VCaP (cell line): Measurements from ENCODE around the gene PLAC8.

Experiments
- H3K27ac ChIP-seq: fragments of 450-650 bp; 2 replicates; pipeline ENCODE4 v1.5.1; 2017
- TF ChIP-seq, protein P1 (sequence below): fragments of 450-650 bp; conservative IDR thresholded peaks from 2 replicates; pipeline ENCODE4 v1.5.1; 2017; ENCODE audit warnings: mild to moderate bottlenecking, moderate library complexity

PLAC8 gene

DNA sequence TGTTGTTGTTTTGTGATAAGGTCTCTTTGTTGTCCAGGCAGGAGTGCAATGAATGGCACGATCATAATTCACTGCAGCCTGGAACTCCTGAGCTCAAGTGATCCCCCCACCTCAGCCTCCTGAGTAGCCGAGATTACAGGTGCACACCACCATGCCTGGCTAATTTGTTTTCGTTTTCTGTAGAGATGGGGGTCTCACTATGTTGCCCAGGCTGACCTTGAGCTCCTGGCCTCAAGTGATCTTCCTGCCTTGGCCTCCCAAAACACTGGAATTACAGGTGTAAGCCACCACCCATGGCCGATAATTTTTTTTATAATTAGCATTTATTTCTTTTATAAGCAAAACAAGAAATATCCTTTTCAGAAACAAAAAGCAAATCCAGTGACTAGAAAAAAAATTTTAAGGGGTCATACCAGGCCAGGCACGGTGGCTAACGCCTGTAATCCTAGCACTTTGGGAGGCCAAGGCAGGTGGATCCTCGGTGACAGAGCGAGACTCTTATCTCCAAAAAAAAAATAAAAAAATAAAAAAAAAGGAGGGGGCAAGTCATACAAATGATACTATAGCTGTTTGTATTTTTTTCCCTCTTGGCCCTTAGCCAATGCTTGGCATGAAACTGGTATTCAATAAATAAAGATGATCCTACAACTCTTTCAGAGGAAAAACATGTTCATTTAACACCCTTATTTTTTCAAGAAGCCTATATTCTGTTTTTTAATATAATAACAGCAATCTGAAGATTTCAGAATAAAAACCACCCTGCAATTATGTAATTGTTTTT, 3.4 kb downstream of the PLAC8 start:
- H3K27ac ChIP-seq = peak overlapping the region; percentile 70
- TF ChIP-seq, protein P1, sequence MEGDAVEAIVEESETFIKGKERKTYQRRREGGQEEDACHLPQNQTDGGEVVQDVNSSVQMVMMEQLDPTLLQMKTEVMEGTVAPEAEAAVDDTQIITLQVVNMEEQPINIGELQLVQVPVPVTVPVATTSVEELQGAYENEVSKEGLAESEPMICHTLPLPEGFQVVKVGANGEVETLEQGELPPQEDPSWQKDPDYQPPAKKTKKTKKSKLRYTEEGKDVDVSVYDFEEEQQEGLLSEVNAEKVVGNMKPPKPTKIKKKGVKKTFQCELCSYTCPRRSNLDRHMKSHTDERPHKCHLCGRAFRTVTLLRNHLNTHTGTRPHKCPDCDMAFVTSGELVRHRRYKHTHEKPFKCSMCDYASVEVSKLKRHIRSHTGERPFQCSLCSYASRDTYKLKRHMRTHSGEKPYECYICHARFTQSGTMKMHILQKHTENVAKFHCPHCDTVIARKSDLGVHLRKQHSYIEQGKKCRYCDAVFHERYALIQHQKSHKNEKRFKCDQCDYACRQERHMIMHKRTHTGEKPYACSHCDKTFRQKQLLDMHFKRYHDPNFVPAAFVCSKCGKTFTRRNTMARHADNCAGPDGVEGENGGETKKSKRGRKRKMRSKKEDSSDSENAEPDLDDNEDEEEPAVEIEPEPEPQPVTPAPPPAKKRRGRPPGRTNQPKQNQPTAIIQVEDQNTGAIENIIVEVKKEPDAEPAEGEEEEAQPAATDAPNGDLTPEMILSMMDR = no peak

DNA sequence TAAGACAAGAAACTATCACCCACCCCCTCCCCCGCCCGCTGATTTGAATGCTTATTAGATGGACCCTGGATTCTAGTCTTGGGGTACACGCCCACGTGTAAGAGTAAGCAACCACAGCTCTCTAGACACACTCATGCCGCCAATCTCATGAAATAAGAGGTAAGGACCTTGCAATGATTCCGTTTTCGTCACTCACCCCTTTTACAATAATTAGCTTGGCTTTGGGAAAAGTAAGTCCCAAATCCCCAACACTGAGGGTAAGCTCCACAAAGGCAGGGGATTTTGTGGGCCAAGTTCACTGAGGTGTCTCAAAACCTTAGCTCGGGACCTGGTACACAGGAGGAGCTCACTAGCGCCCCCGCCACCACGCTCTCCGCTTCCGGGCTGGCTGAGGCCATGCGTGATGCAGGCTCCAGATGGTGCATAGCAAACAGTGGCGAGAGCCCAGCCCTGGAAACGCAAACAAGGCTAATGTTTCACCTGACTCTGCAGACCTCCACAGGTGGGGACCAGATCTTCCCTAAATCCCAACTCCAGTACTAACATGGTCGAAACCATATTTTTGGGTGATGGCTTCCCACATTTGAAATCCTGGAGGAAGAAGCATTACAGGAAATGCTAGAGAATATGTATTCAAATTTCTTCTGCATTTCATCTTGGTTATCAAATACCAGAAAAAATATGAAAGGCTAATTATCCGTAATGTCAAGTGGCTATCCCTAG, 4.1 kb downstream of the PLAC8 start:
- TF ChIP-seq, protein P1 = peak; percentile 84
- peak overlapping the region; percentile 70 for H3K27ac ChIP-seq

DNA sequence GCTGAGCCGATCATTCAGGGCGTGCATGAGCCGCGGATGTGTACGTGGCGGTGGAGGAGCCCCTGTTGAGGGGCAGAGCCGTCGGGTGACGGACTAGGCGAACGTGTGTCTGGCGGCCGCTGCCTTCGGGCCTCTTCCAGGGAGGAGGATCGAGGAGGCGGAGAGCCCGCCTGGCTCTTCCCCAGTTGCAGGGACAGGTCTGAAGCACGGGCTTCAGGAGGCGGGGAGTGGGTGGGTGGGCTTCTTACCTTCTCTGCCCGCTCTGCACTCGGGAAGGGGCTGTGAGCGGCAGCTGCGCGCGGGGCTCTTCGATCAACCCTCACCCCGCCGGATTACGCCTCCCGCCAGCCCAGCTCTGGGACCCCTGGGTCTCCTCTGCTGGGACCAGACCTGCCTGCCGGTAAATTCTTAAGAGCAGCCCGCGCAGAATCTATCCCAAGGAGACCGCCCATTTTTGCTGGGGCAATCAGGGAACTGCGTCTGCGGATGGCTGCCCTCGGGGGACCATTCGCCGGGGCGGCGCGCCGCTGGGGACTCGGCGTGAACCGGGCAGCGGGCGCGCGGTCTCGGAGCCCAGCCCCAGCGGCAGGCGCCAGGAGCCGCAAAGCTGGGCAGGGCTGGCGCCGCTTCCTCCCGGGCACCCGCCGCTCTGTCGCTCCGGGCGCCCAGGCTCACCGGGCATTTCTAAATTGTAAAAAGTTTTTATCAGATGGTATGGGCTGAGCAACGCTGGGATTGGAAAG, 4.9 kb downstream of the PLAC8 start:
- H3K27ac ChIP-seq = peak overlapping the region; percentile 70
- TF ChIP-seq, protein P1 = no peak

DNA sequence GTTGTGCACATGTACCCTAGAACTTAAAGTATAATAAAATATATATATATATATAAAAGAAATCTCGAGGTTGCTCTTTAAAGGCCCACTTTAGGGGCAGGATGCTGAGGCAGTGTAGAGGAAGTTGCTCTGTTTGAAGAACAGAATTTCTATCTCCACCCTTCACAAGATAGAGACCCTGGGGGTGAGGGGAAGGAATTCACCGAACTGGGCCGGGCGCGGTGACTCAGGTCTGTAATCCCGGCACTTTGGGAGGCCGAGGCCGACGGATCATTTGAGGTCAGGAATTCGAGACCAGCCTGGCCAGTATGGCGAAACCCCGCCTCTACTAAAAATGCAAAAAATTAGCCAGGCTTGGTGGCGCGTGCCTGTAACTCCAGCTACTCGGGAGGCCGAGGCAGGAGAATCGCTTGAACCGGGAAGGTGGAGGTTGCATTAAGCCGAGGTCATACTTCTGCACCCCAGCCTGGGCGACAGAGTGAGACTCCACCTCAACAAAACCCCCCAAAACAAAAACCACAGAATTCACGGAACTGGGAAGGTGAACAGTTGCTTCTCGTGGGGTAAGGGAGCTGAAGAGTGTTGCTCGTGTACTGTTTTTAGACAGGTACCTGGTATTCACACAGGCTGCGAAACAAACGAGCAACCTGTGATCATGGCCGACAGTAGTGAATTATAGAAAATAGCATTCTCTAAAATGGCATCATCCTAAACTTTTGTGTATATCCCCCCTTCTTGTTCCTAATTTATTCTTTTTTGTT, 6.2 kb downstream of the PLAC8 start:
- no peak overlapping the region for H3K27ac ChIP-seq
- TF ChIP-seq, protein P1 = no peak

DNA sequence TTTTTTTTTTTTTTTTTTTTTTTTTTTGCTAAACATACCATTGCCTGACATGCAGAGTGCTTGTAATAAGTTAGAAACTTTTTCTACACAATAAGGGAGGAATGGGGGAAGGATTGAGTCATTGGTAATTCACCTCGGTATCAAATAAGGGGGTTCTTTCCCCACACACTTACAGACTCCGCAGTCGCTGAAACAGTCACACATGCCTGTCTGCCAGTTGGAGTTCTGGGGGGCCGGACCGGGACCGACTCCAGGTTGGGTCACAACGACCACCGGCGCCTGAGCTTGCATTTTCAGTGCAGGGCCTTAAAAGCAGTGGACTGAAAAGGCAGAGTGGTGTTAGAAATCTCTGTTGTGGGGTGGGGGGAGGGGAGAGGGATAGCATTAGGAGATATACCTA, 6.9 kb downstream of the PLAC8 start:
- TF ChIP-seq, protein P1 = no peak

DNA sequence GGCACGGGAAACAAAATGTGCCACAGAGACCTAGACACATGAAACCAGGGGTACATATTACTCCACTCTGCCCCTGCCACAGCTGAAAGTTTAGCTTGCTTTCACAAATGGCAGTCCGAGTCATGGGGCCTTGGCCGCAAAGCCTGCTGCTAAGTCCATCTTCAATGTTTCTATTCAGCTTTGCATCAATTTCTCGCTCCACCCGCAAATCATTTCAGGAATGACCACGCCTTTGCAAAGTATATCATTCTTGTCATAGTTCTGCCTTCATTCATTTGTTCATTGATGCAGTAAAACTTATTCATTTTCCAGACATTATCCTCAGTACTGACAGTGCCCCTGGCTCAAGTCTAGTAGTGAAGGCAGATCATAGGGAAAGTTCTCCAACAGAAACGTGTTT, 9.5 kb downstream of the PLAC8 start:
- H3K27ac ChIP-seq = no peak overlapping the region
- TF ChIP-seq, protein P1 = no peak

More for the DNA sequence above, 6.9 kb downstream of the PLAC8 start:
- no peak overlapping the region for H3K27ac ChIP-seq

DNA sequence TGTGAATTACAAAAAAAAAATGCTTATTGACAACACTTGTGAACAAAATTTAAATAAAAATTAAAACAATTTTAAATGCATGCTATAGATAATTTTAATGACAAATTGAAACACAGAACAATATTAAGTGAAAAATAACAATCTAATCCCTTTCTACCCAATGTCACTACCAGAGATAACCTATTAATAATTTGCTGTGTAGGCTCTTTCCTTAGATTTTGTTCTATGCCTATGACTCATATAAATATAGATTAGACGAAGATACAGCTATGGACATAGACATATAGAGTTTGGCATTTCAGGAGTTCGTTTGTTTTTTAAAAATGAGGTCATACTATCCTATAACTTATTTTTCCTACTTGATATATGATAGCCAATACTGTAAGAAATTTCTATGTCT, 18.1 kb downstream of the PLAC8 start:
- no peak overlapping the region for H3K27ac ChIP-seq
- TF ChIP-seq, protein P1 = no peak
